OCI-LY1 (cell line): ENCODE data around the gene EXOSC2.

Experiments
- H2AFZ ChIP-seq: fragments of 200-600 bp; sonication (generic), shearing (Covaris generic); 2 replicates; pipeline ENCODE4 v1.6.0; 2014; ENCODE audit warnings: antibody characterized with exemption, mild to moderate bottlenecking, low read length
- H3F3A ChIP-seq: fragments of 200-600 bp; sonication (generic), shearing (Covaris generic); 2 replicates; pipeline ENCODE4 v1.6.0; 2014; ENCODE audit warnings: mild to moderate bottlenecking, antibody characterized with exemption, low read length, moderate library complexity; ENCODE audit not compliant: insufficient read depth
- H3K27ac ChIP-seq: fragments of 200-600 bp; sonication (generic); 2 replicates; pipeline ENCODE4 v1.5.1; 2014; ENCODE audit warnings: low read length, mixed run types, mild to moderate bottlenecking, low read depth; ENCODE audit not compliant: poor library complexity, severe bottlenecking
- H3K27me3 ChIP-seq: fragments of 200-600 bp; sonication (generic); 2 replicates; pipeline ENCODE4 v1.6.0; 2014; ENCODE audit warnings: antibody characterized with exemption, mild to moderate bottlenecking, low read length, moderate library complexity; ENCODE audit not compliant: insufficient read depth
- H3K36me3 ChIP-seq: fragments of 200-600 bp; sonication (generic); 2 replicates; pipeline ENCODE4 v1.6.1; 2014; ENCODE audit warnings: mild to moderate bottlenecking, antibody characterized with exemption, low read length, moderate library complexity, mixed read lengths; ENCODE audit not compliant: insufficient read depth
- H3K4me1 ChIP-seq: fragments of 200-600 bp; sonication (generic); 2 replicates; pipeline ENCODE4 v1.5.1; 2014; ENCODE audit warnings: mild to moderate bottlenecking, low read length, moderate library complexity; ENCODE audit not compliant: insufficient read depth, severe bottlenecking
- H3K4me2 ChIP-seq: fragments of 200-600 bp; sonication (generic), shearing (Covaris generic); 2 replicates; pipeline ENCODE4 v1.6.1; 2014; ENCODE audit warnings: low read length
- H3K4me3 ChIP-seq: fragments of 200-600 bp; sonication (generic); 2 replicates; pipeline ENCODE4 v1.5.1; 2014; ENCODE audit warnings: low read length, low read depth, mild to moderate bottlenecking, mixed read lengths; ENCODE audit not compliant: poor library complexity, severe bottlenecking
- H3K79me2 ChIP-seq: fragments of 200-600 bp; shearing (Covaris generic); 2 replicates; pipeline ENCODE4 v1.6.1; 2016; ENCODE audit warnings: mixed run types, low read length, mixed read lengths; ENCODE audit not compliant: insufficient read depth
- H3K9ac ChIP-seq: fragments of 200-600 bp; sonication (generic), shearing (Covaris generic); 2 replicates; pipeline ENCODE4 v1.6.1; 2014; ENCODE audit warnings: mild to moderate bottlenecking, low read length, mixed read lengths
- H3K9me2 ChIP-seq: fragments of 200-600 bp; sonication (generic), shearing (Covaris generic); 2 replicates; pipeline ENCODE4 v1.6.1; 2014; ENCODE audit warnings: low read depth, mild to moderate bottlenecking, low read length, mixed read lengths
- H3K9me3 ChIP-seq: fragments of 200-600 bp; shearing (Covaris generic); 2 replicates; pipeline ENCODE4 v1.6.1; 2014; ENCODE audit warnings: low read length, mixed read lengths
- H4K20me1 ChIP-seq: fragments of 200-600 bp; sonication (generic), shearing (Covaris generic); 2 replicates; pipeline ENCODE4 v1.6.0; 2016; ENCODE audit warnings: mild to moderate bottlenecking, low read length; ENCODE audit not compliant: insufficient read depth
- EZH2 ChIP-seq: fragments of 200-600 bp; sonication (generic), shearing (Covaris generic); IDR thresholded peaks from 2 replicates; pipeline ENCODE4 v1.8.0; 2017; ENCODE audit warnings: borderline replicate concordance, mixed run types, mild to moderate bottlenecking, antibody characterized with exemption, low read length, moderate library complexity, mixed read lengths
- TF ChIP-seq, protein P1 (sequence below): fragments of 200-600 bp; sonication (generic), shearing (Covaris generic); IDR thresholded peaks from 2 replicates; pipeline ENCODE4 v1.5.1; 2017; ENCODE audit warnings: mild to moderate bottlenecking, antibody characterized with exemption, low read length, moderate library complexity, mixed read lengths

The EXOSC2 gene

DNA sequence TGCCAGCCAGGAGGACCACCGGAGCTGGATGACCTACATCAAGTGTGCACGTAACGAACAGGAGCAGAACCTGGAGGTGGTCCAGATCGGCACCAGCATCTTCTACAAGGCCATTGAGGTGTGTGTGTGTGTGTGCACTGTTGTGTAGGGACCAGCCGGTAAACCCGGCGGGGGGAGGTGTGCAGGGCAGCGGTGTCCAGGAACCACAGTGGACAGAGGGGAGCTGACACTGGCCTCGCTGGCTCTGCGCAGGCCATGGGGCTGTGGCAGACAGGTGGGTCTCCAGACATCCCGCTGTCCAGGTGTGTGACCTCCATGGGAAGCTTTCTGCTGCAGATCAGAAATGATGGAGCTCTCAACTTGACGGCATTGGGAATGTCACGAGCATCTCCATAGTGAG lies 25.4 kb upstream of the EXOSC2 start:
- no peak overlapping the region for H3K4me2 ChIP-seq
- no peaks in the 10 kb centered on the region for H3K4me1 ChIP-seq
- H3K27ac ChIP-seq: no peak overlapping the region
- no peaks in the 10 kb centered on the region for H3K79me2 ChIP-seq
- 0 out of 2 replicates have a peak, but pooled peaks cover 3% of the 10 kb centered on the region for H3K27me3 ChIP-seq
- H3K9me3 ChIP-seq: no peaks in the 10 kb centered on the region
- H3K9me2 ChIP-seq: no peaks in the 10 kb centered on the region
- H3K4me3 ChIP-seq: no peak overlapping the region
- H2AFZ ChIP-seq: no peak overlapping the region
- no peaks in the 10 kb centered on the region for H3F3A ChIP-seq
- no peaks in the 10 kb centered on the region for H3K36me3 ChIP-seq
- no peak overlapping the region for H3K9ac ChIP-seq
- no peak for TF ChIP-seq EZH2
- TF ChIP-seq, protein P1, sequence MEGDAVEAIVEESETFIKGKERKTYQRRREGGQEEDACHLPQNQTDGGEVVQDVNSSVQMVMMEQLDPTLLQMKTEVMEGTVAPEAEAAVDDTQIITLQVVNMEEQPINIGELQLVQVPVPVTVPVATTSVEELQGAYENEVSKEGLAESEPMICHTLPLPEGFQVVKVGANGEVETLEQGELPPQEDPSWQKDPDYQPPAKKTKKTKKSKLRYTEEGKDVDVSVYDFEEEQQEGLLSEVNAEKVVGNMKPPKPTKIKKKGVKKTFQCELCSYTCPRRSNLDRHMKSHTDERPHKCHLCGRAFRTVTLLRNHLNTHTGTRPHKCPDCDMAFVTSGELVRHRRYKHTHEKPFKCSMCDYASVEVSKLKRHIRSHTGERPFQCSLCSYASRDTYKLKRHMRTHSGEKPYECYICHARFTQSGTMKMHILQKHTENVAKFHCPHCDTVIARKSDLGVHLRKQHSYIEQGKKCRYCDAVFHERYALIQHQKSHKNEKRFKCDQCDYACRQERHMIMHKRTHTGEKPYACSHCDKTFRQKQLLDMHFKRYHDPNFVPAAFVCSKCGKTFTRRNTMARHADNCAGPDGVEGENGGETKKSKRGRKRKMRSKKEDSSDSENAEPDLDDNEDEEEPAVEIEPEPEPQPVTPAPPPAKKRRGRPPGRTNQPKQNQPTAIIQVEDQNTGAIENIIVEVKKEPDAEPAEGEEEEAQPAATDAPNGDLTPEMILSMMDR: no peak
- no peaks in the 10 kb centered on the region for H4K20me1 ChIP-seq

DNA sequence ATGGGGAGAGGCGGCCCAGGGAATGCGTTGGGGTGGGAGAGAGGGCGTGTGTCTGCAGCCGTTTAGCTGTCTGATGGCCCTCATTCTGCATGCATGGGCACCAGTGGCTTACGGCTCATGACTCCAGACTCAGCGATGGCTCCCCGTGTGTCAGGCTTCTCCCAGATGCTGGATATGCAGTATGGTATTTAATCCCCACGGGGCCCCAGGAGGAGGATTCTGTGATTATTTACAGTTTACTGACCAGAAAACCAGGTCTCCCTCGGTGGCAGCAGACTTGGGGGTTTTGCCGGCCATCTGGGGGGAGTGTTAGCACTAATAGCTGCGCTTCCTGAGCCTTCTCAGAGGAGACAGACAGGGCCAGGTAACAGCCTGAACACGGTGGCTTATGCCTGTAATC lies 24.9 kb upstream of the EXOSC2 start:
- Histone ChIP-seq H3K27me3 (0 out of 2 replicates have a peak, but pooled peaks cover 3% of the 10 kb centered on the region), H3K9ac (no peak overlapping the region), H3K9me3 (no peaks in the 10 kb centered on the region), H3K36me3 (no peaks in the 10 kb centered on the region), H4K20me1 (no peaks in the 10 kb centered on the region), H3K4me3 (no peak overlapping the region), H3K9me2 (no peaks in the 10 kb centered on the region), H3F3A (no peaks in the 10 kb centered on the region), H3K79me2 (no peaks in the 10 kb centered on the region), H3K4me2 (no peak overlapping the region), H3K27ac (no peak overlapping the region), H2AFZ (no peak overlapping the region), H3K4me1 (no peaks in the 10 kb centered on the region)
- no peak for TF ChIP-seq EZH2

DNA sequence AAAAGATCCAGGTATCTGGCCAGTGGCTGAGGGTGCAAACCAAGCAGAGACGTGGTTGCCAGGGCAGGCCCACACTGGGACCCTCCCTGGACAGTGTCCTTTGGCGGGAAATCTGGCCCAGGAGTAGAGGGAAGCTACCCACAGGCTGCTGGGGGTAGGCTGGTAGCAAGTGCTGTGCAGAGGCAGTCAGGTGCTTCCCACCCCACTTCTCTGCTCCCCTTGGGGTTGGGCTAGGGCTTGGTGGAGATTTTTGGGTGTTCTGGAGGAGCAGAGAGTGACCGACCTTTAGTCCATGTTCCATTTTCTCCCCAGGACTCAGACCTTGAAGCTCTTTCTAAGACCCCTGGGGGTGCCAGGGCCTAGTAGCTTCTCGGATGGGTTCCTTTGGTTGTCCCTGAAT lies 23.6 kb upstream of the EXOSC2 start:
- H3K79me2 ChIP-seq: no peaks in the 10 kb centered on the region

DNA sequence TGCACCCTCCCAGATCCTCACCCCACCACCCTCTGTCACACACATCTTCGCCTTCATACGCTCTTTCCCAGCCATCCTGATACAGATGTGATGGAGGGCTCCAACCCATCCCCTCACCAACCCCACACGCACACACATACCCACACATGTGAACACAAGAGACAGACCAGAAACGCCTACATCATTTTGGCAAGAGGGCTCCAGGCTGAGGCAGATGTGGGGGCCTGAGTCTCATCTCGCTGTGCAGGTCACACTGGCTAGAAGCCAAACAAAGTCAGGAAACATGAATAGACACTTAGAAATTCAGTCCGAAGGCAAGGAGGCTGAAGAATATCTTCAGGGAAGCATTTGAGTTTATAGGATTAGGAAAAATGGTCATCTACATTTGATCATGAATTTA lies 22.9 kb upstream of the EXOSC2 start:
- Histone ChIP-seq H3K36me3 (no peaks in the 10 kb centered on the region), H3K4me2 (no peak overlapping the region), H3K4me3 (no peak overlapping the region), H2AFZ (no peak overlapping the region), H3K27me3 (0 out of 2 replicates have a peak, but pooled peaks cover 3% of the 10 kb centered on the region), H3K9ac (no peak overlapping the region), H3F3A (no peaks in the 10 kb centered on the region), H3K9me2 (no peaks in the 10 kb centered on the region), H3K4me1 (no peaks in the 10 kb centered on the region), H3K9me3 (no peaks in the 10 kb centered on the region), H3K27ac (no peak overlapping the region), H3K79me2 (no peaks in the 10 kb centered on the region), H4K20me1 (no peaks in the 10 kb centered on the region)
- no peak for TF ChIP-seq EZH2
- TF ChIP-seq, protein P1: no peak

More for the DNA sequence above, 23.6 kb upstream of the EXOSC2 start:
- no peaks in the 10 kb centered on the region for H3K36me3 ChIP-seq
- no peak overlapping the region for H3K27ac ChIP-seq
- TF ChIP-seq, protein P1: no peak
- no peak for TF ChIP-seq EZH2
- no peak overlapping the region for H3K9ac ChIP-seq
- H3F3A ChIP-seq: no peaks in the 10 kb centered on the region
- 0 out of 2 replicates have a peak, but pooled peaks cover 3% of the 10 kb centered on the region for H3K27me3 ChIP-seq
- no peak overlapping the region for H3K4me3 ChIP-seq
- H3K9me3 ChIP-seq: no peaks in the 10 kb centered on the region
- no peaks in the 10 kb centered on the region for H4K20me1 ChIP-seq
- H3K4me1 ChIP-seq: no peaks in the 10 kb centered on the region
- H3K9me2 ChIP-seq: no peaks in the 10 kb centered on the region
- H3K4me2 ChIP-seq: no peak overlapping the region
- H2AFZ ChIP-seq: no peak overlapping the region
